ENCODE results near the gene FBRS. TPM values are rescaled to one million over a fixed set of nuclear protein-coding genes. Genes with fewer than 3 reads are reported as not detected.

Gene FBRS
- total RNA-seq, 2 donors from 2014 or later = 39.3 to 160 TPM

- no peaks in the 10 kb centered on the region for H3K27me3 ChIP-seq (replicated peaks; ENCODE audit: insufficient read depth)
- peaks cover 10 to 38% of the 10 kb centered on the region in 2 donors for H3K4me1 ChIP-seq (ENCODE audit: control insufficient read depth in 1 of 2, low read depth in 2 of 2)
- no peak for TF ChIP-seq CTCF (IDR thresholded peaks at IDR 0.05)
- H3K27ac ChIP-seq = peak overlapping the region in 1 of 2 donors; percentile 97
- ATAC-seq (ENCODE audit: insufficient number of reproducible peaks, low FRiP score, low read depth) (no peak), DNase-seq (ENCODE audit: low spot score) (no peak)
- H3K4me3 ChIP-seq = no peak overlapping the region
- H3K9me3 ChIP-seq = no peaks in the 10 kb centered on the region
- H3K36me3 ChIP-seq = peaks cover 38% of the 10 kb centered on the region
Observed at GRCh38 chr16:30652718-30653117, 5.5 kb upstream of the FBRS start.

- no peak for ATAC-seq (ENCODE audit: insufficient number of reproducible peaks, low FRiP score, low read depth)
- Histone ChIP-seq H3K4me1 (ENCODE audit: control insufficient read depth in 1 of 2, low read depth in 2 of 2) (peaks cover 10 to 35% of the 10 kb centered on the region in 2 donors), H3K9me3 (no peaks in the 10 kb centered on the region), H3K27ac (no peak overlapping the region), H3K27me3 (replicated peaks; ENCODE audit: insufficient read depth) (no peaks in the 10 kb centered on the region), H3K36me3 (peaks cover 38% of the 10 kb centered on the region), H3K4me3 (no peak overlapping the region)
- DNase-seq (ENCODE audit: low spot score) = no peak
- TF ChIP-seq CTCF (IDR thresholded peaks at IDR 0.05) = no peak
Observed at GRCh38 chr16:30654856-30655255, 3.4 kb upstream of the FBRS start.

- TF ChIP-seq CTCF (IDR thresholded peaks at IDR 0.05) = no peak
- H3K4me3 ChIP-seq = no peak overlapping the region
- no peak for DNase-seq (ENCODE audit: low spot score)
- peaks cover 38% of the 10 kb centered on the region for H3K36me3 ChIP-seq
- no peaks in the 10 kb centered on the region for H3K27me3 ChIP-seq (replicated peaks; ENCODE audit: insufficient read depth)
- no peak for ATAC-seq (ENCODE audit: insufficient number of reproducible peaks, low FRiP score, low read depth)
- H3K4me1 ChIP-seq (ENCODE audit: control insufficient read depth in 1 of 2, low read depth in 2 of 2) = peaks cover 18 to 44% of the 10 kb centered on the region in 2 donors
- H3K27ac ChIP-seq = no peak overlapping the region
- H3K9me3 ChIP-seq = no peaks in the 10 kb centered on the region
Observed at GRCh38 chr16:30655815-30656347, 2.4 kb upstream of the FBRS start.

- TF ChIP-seq CTCF (IDR thresholded peaks at IDR 0.05) = no peak
- H3K36me3 ChIP-seq = peaks cover 38% of the 10 kb centered on the region
- peak overlapping the region in 1 of 2 donors; percentile 86 for H3K27ac ChIP-seq
Observed at GRCh38 chr16:30656388-30656787, 1.8 kb upstream of the FBRS start.

GRCh38 chr16:30656974-30657865, 1.0 kb upstream of the FBRS start:
- peaks cover 43% of the 10 kb centered on the region for H3K36me3 ChIP-seq

More at GRCh38 chr16:30656388-30656787, 1.8 kb upstream of the FBRS start:
- ATAC-seq (ENCODE audit: insufficient number of reproducible peaks, low FRiP score, low read depth) = no peak
- H3K9me3 ChIP-seq = no peaks in the 10 kb centered on the region
- H3K4me3 ChIP-seq = no peak overlapping the region
- no peaks in the 10 kb centered on the region for H3K27me3 ChIP-seq (replicated peaks; ENCODE audit: insufficient read depth)
- DNase-seq (ENCODE audit: low spot score) = no peak
- H3K4me1 ChIP-seq (ENCODE audit: control insufficient read depth in 1 of 2, low read depth in 2 of 2) = peaks cover 22 to 49% of the 10 kb centered on the region in 2 donors

More at GRCh38 chr16:30656974-30657865, 1.0 kb upstream of the FBRS start:
- Histone ChIP-seq H3K27me3 (replicated peaks; ENCODE audit: insufficient read depth) (no peaks in the 10 kb centered on the region), H3K9me3 (no peaks in the 10 kb centered on the region), H3K4me1 (ENCODE audit: control insufficient read depth in 1 of 2, low read depth in 2 of 2) (peaks cover 20 to 52% of the 10 kb centered on the region in 2 donors), H3K4me3 (peak overlapping the region; percentile 65), H3K27ac (peak overlapping the region; percentile 86 to 98)
- TF ChIP-seq CTCF (IDR thresholded peaks at IDR 0.05) = no peak
- DNase-seq (ENCODE audit: low spot score) = no peak
- peak; percentile 0 for ATAC-seq (ENCODE audit: insufficient number of reproducible peaks, low FRiP score, low read depth)

Measured in thoracic aorta (tissue), 2 donors.